Keratinocyte (primary cell): ENCODE measurements around the gene SCO1.

Experiments
- EZH2 ChIP-seq: IDR thresholded peaks from one replicate; pipeline ENCODE4 v1.6.1; 2012; ENCODE audit warnings: inconsistent platforms, mild to moderate bottlenecking, low read length, moderate library complexity
- TF ChIP-seq, protein P1 (sequence below), 3 experiments: IDR thresholded peaks in 1 of 3; conservative IDR thresholded peaks in 1 of 3; optimal IDR thresholded peaks in 1 of 3; 2 replicates in 2 of 3; 3 replicates in 1 of 3; pipeline versions ENCODE3 to v1.5.1; 2011; ENCODE audit warnings: low read length in 3 of 3, mild to moderate bottlenecking in 3 of 3, moderate library complexity in 2 of 3, control low read depth in 1 of 3, inconsistent platforms in 1 of 3; ENCODE audit not compliant: insufficient read depth in 2 of 3; ENCODE audit errors: extremely low read depth in 1 of 3

DNA sequence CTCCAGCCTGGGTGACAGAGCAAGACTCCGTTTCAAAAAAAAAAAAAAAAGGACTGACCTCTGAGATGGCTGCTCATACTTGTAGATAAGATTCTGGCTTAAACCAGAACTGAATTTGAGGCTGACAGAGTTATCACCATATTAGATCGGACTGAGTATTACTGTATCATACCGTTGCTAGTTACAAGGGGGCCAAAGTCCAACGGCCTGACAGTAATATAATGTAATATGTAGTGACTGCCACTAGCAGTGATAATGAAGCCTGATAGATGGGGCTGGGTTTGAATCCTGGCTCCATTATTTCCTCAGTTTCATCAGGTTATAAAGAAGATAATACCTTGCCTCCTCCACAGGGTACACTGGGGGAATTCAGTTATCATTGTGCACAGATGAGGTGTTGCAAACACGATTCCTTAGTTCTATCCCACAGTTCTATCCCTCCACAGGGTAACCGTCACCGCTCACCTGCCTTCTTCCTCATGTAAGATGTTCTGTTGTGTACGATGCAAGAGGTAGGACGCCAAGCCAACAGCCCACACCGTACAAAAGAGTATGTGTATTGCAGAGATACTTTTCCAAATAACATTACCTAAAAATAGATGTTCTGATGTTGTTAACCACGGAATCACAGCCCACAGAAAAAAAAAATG lies 27.3 kb upstream of the SCO1 start:
- TF ChIP-seq, protein P1, sequence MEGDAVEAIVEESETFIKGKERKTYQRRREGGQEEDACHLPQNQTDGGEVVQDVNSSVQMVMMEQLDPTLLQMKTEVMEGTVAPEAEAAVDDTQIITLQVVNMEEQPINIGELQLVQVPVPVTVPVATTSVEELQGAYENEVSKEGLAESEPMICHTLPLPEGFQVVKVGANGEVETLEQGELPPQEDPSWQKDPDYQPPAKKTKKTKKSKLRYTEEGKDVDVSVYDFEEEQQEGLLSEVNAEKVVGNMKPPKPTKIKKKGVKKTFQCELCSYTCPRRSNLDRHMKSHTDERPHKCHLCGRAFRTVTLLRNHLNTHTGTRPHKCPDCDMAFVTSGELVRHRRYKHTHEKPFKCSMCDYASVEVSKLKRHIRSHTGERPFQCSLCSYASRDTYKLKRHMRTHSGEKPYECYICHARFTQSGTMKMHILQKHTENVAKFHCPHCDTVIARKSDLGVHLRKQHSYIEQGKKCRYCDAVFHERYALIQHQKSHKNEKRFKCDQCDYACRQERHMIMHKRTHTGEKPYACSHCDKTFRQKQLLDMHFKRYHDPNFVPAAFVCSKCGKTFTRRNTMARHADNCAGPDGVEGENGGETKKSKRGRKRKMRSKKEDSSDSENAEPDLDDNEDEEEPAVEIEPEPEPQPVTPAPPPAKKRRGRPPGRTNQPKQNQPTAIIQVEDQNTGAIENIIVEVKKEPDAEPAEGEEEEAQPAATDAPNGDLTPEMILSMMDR (optimal IDR thresholded peaks at IDR 0.05 in 1 of 3, IDR thresholded peaks at IDR 0.05 in 1 of 3, conservative IDR thresholded peaks at IDR 0.05 in 1 of 3; ENCODE audit: extremely low read depth in 1 of 3, insufficient read depth in 2 of 3, low read length in 3 of 3) = no peak
- TF ChIP-seq EZH2 = no peak
